ENCODE results near the gene KRTAP22-2. TPM values are rescaled to one million over a fixed set of nuclear protein-coding genes. Genes with fewer than 3 reads are reported as not detected.

The KRTAP22-2 gene
- total RNA-seq, 3 donors from 2014 or later (not counting 1 experiment from before 2014, with no cell fraction given): not detected

GRCh38 chr21:30577766-30578165 is 12.4 kb downstream of the KRTAP22-2 start:
- Mint-ChIP-seq H3K4me1 (no peaks in the 10 kb centered on the region), H3K4me3 (no peak overlapping the region), H3K9me3 (peaks cover 6 to 7% of the 10 kb centered on the region in 2 donors), H3K27ac (no peak overlapping the region), H3K27me3 (ENCODE audit: low read depth in 2 of 2) (no peaks in the 10 kb centered on the region), H3K36me3 (no peaks in the 10 kb centered on the region)
- no peak overlapping the region for H3K4me3 ChIP-seq (ENCODE audit: low read length)
- H3K27ac ChIP-seq (ENCODE audit: low read length): no peak overlapping the region
- intact Hi-C loops (cut with micrococcal nuclease): no loop called here
- no peaks in the 10 kb centered on the region for H3K36me3 ChIP-seq (ENCODE audit: control insufficient read depth, insufficient read depth, low read length)
- ATAC-seq (no peak), DNase-seq (no peak)
- H3K4me1 ChIP-seq (ENCODE audit: control insufficient read depth, insufficient read depth, low read length): no peaks in the 10 kb centered on the region
- H3K27me3 ChIP-seq (ENCODE audit: control insufficient read depth, insufficient read depth, low read length): no peaks in the 10 kb centered on the region
- TF ChIP-seq, protein P1, sequence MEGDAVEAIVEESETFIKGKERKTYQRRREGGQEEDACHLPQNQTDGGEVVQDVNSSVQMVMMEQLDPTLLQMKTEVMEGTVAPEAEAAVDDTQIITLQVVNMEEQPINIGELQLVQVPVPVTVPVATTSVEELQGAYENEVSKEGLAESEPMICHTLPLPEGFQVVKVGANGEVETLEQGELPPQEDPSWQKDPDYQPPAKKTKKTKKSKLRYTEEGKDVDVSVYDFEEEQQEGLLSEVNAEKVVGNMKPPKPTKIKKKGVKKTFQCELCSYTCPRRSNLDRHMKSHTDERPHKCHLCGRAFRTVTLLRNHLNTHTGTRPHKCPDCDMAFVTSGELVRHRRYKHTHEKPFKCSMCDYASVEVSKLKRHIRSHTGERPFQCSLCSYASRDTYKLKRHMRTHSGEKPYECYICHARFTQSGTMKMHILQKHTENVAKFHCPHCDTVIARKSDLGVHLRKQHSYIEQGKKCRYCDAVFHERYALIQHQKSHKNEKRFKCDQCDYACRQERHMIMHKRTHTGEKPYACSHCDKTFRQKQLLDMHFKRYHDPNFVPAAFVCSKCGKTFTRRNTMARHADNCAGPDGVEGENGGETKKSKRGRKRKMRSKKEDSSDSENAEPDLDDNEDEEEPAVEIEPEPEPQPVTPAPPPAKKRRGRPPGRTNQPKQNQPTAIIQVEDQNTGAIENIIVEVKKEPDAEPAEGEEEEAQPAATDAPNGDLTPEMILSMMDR (IDR thresholded peaks at IDR 0.05): no peak
- H3K9me3 ChIP-seq (ENCODE audit: control insufficient read depth, insufficient read depth, low read length): no peaks in the 10 kb centered on the region

- Mint-ChIP-seq H3K4me1 (no peaks in the 10 kb centered on the region), H3K27ac (no peak overlapping the region), H3K4me3 (no peak overlapping the region), H3K9me3 (peaks cover 9 to 15% of the 10 kb centered on the region in 2 donors), H3K27me3 (ENCODE audit: low read depth in 2 of 2) (no peaks in the 10 kb centered on the region), H3K36me3 (no peaks in the 10 kb centered on the region)
- no peak for ATAC-seq
- intact Hi-C loops (cut with micrococcal nuclease): no loop called here
- H3K4me1 ChIP-seq (ENCODE audit: control insufficient read depth, insufficient read depth, low read length): no peaks in the 10 kb centered on the region
- no peak overlapping the region for H3K4me3 ChIP-seq (ENCODE audit: low read length)
- no peak overlapping the region for H3K27ac ChIP-seq (ENCODE audit: low read length)
- H3K27me3 ChIP-seq (ENCODE audit: control insufficient read depth, insufficient read depth, low read length): no peaks in the 10 kb centered on the region
- no peaks in the 10 kb centered on the region for H3K36me3 ChIP-seq (ENCODE audit: control insufficient read depth, insufficient read depth, low read length)
- peaks cover 3% of the 10 kb centered on the region for H3K9me3 ChIP-seq (ENCODE audit: control insufficient read depth, insufficient read depth, low read length)
- no peak for DNase-seq
- TF ChIP-seq, protein P1 (IDR thresholded peaks at IDR 0.05): no peak
Observed at GRCh38 chr21:30567617-30568016, 22.6 kb downstream of the KRTAP22-2 start.

DNA sequence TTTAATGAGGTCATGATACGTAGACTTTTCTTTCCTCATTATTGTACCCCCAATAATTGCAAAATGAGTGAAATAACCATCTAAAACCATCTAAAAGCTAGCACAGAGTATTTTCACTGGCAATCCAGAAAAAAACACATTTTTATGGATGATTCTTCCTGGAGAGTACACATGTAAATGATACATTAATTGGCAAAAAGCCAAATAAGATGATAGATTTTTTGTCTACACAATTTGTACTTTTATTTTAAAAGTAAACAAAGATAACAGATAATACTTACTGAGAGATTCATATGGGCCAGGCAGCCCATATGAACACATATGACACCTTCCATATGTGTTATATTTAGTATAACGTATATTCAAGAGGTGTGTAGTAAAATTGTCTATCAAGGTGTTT is 26.6 kb downstream of the KRTAP22-2 start:
- 93% methylated on average over 1 of the region's 2 CpGs for WGBS (ENCODE audit: insufficient coverage)
- intact Hi-C loops (cut with micrococcal nuclease): no loop called here
- H3K4me1 ChIP-seq (ENCODE audit: control insufficient read depth, insufficient read depth, low read length): no peaks in the 10 kb centered on the region
- DNase-seq: no peak
- ATAC-seq: no peak
- peaks cover under 1% of the 10 kb centered on the region for H3K9me3 ChIP-seq (ENCODE audit: control insufficient read depth, insufficient read depth, low read length)
- H3K27me3 ChIP-seq (ENCODE audit: control insufficient read depth, insufficient read depth, low read length): no peaks in the 10 kb centered on the region
- no peak overlapping the region for H3K4me3 Mint-ChIP-seq
- no peaks in the 10 kb centered on the region for H3K4me1 Mint-ChIP-seq
- H3K27me3 Mint-ChIP-seq (ENCODE audit: low read depth in 2 of 2): no peaks in the 10 kb centered on the region
- H3K27ac Mint-ChIP-seq: no peak overlapping the region
- H3K4me3 ChIP-seq (ENCODE audit: low read length): no peak overlapping the region
- H3K36me3 ChIP-seq (ENCODE audit: control insufficient read depth, insufficient read depth, low read length): no peaks in the 10 kb centered on the region
- peaks cover 8% of the 10 kb centered on the region in 2 donors for H3K9me3 Mint-ChIP-seq
- no peak overlapping the region for H3K27ac ChIP-seq (ENCODE audit: low read length)
- no peaks in the 10 kb centered on the region for H3K36me3 Mint-ChIP-seq
- TF ChIP-seq, protein P1 (IDR thresholded peaks at IDR 0.05): no peak

- Histone ChIP-seq H3K27me3 (ENCODE audit: control insufficient read depth, insufficient read depth, low read length) (no peaks in the 10 kb centered on the region), H3K36me3 (ENCODE audit: control insufficient read depth, insufficient read depth, low read length) (no peaks in the 10 kb centered on the region), H3K4me1 (ENCODE audit: control insufficient read depth, insufficient read depth, low read length) (no peaks in the 10 kb centered on the region), H3K27ac (ENCODE audit: low read length) (no peak overlapping the region), H3K4me3 (ENCODE audit: low read length) (no peak overlapping the region), H3K9me3 (ENCODE audit: control insufficient read depth, insufficient read depth, low read length) (no peaks in the 10 kb centered on the region)
- H3K9me3 Mint-ChIP-seq: peaks cover 8% of the 10 kb centered on the region in 2 donors
- ATAC-seq (no peak), DNase-seq (no peak)
- no peaks in the 10 kb centered on the region for H3K27me3 Mint-ChIP-seq (ENCODE audit: low read depth in 2 of 2)
- no peak overlapping the region for H3K4me3 Mint-ChIP-seq
- intact Hi-C loops (cut with micrococcal nuclease): no loop called here
- no peak overlapping the region for H3K27ac Mint-ChIP-seq
- WGBS (ENCODE audit: insufficient coverage): 61% methylated on average over 6 of the region's 6 CpGs
- no peaks in the 10 kb centered on the region for H3K4me1 Mint-ChIP-seq
- H3K36me3 Mint-ChIP-seq: no peaks in the 10 kb centered on the region
- TF ChIP-seq, protein P1 (IDR thresholded peaks at IDR 0.05): no peak
Observed at GRCh38 chr21:30563072-30563471, 27.1 kb downstream of the KRTAP22-2 start.
